ENCODE data around the gene PIGL.
"Not testable (repeated sequence)": the region's sequence is repeated elsewhere in the genome, so short reads cannot be mapped to it uniquely, and the experiment has no call there.

Gene PIGL

DNA sequence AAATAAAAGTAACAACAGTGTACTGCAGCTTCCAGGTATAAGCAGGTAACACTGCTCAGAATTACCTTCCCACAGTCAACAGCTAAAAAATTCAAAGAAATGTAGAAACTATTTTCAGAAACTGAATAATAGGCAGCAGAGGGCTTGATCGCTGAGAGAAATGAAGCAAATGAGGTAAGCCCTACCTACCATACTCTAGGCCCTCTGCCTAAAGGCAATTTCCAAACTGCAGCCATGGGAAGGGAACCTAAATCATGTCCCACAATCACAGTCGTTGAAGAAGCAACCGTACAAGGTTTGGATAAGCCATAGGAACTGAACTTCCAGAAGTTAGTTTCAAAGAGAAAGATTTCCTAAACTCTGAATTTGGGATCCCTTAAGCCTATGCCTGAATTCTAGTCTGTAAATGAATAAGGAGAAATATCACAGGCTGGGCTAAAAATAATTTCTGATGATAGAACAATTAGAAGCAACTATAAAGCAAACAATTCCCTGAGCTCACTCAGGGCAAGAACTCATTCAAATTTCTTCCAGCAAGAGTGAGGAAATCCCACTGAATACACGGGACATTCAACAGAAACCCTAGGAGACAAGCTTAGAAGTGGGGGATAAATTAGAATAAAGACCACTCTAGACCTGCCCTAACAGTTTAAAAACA, 26.2 kb upstream of the PIGL start:
- peaks cover 83% of the 10 kb centered on the region for H3K79me2 ChIP-seq (ENCODE audit: insufficient read depth, low read length)
- no peak overlapping the region for H3K4me2 ChIP-seq (ENCODE audit: low read depth, low read length, poor library complexity, severe bottlenecking)
- no peak overlapping the region for H3K9ac ChIP-seq (ENCODE audit: low read depth, low read length, poor library complexity, severe bottlenecking)
- H3K36me3 ChIP-seq (ENCODE audit: insufficient read depth, low read length): peaks cover 59% of the 10 kb centered on the region
- no peaks in the 10 kb centered on the region for H3F3A ChIP-seq (ENCODE audit: low read depth)
- no peaks in the 10 kb centered on the region for H3K27me3 ChIP-seq (ENCODE audit: insufficient read depth, low read length, poor library complexity, severe bottlenecking)
- no peak for TF ChIP-seq EZH2phosphoT487 (IDR thresholded peaks at IDR 0.05; ENCODE audit: borderline replicate concordance)
- TF ChIP-seq, protein P1, sequence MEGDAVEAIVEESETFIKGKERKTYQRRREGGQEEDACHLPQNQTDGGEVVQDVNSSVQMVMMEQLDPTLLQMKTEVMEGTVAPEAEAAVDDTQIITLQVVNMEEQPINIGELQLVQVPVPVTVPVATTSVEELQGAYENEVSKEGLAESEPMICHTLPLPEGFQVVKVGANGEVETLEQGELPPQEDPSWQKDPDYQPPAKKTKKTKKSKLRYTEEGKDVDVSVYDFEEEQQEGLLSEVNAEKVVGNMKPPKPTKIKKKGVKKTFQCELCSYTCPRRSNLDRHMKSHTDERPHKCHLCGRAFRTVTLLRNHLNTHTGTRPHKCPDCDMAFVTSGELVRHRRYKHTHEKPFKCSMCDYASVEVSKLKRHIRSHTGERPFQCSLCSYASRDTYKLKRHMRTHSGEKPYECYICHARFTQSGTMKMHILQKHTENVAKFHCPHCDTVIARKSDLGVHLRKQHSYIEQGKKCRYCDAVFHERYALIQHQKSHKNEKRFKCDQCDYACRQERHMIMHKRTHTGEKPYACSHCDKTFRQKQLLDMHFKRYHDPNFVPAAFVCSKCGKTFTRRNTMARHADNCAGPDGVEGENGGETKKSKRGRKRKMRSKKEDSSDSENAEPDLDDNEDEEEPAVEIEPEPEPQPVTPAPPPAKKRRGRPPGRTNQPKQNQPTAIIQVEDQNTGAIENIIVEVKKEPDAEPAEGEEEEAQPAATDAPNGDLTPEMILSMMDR (conservative IDR thresholded peaks at IDR 0.05; ENCODE audit: low read length): no peak
- no peaks in the 10 kb centered on the region for H3K4me1 ChIP-seq (ENCODE audit: insufficient read depth, low read length, poor library complexity, severe bottlenecking)
- H3K4me3 ChIP-seq (ENCODE audit: low read length, poor library complexity, severe bottlenecking): no peak overlapping the region
- H3K9me3 ChIP-seq (ENCODE audit: insufficient read depth, low read depth, low read length): no peaks in the 10 kb centered on the region
- H3K9me2 ChIP-seq (replicated peaks; ENCODE audit: low read depth, low read length): no peaks in the 10 kb centered on the region
- no peak overlapping the region for H2AFZ ChIP-seq (ENCODE audit: low read length)
- H4K20me1 ChIP-seq (ENCODE audit: insufficient read depth, low read length, poor library complexity, severe bottlenecking): peaks cover 48% of the 10 kb centered on the region

DNA sequence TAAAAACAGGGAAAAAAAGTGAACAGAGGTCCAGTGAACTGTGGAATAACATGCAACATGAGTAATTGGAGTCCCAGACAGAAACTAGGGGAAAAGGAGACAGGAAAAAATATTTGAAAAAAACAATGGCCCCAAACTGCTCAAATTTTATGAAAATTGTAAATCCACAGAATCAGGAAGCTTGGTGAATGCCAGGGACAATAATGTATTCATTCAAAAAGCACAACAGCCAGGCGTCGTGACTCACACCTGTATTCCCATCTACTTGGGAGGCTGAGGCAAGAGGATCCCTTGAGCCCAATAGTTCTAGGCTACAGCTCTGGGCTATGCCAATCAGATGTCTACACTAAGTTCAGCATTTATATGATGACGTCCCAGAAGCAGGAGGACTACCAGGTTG, 25.4 kb upstream of the PIGL start:
- Histone ChIP-seq H3K4me2 (ENCODE audit: low read depth, low read length, poor library complexity, severe bottlenecking) (no peak overlapping the region), H3F3A (ENCODE audit: low read depth) (no peaks in the 10 kb centered on the region), H3K36me3 (ENCODE audit: insufficient read depth, low read length) (peaks cover 52% of the 10 kb centered on the region), H3K9ac (ENCODE audit: low read depth, low read length, poor library complexity, severe bottlenecking) (no peak overlapping the region), H2AFZ (ENCODE audit: low read length) (no peak overlapping the region), H3K27me3 (ENCODE audit: insufficient read depth, low read length, poor library complexity, severe bottlenecking) (no peaks in the 10 kb centered on the region), H4K20me1 (ENCODE audit: insufficient read depth, low read length, poor library complexity, severe bottlenecking) (peaks cover 48% of the 10 kb centered on the region), H3K4me3 (ENCODE audit: low read length, poor library complexity, severe bottlenecking) (no peak overlapping the region), H3K4me1 (ENCODE audit: insufficient read depth, low read length, poor library complexity, severe bottlenecking) (no peaks in the 10 kb centered on the region), H3K9me3 (ENCODE audit: insufficient read depth, low read depth, low read length) (no peaks in the 10 kb centered on the region), H3K9me2 (replicated peaks; ENCODE audit: low read depth, low read length) (no peaks in the 10 kb centered on the region), H3K79me2 (ENCODE audit: insufficient read depth, low read length) (peaks cover 80% of the 10 kb centered on the region)
- TF ChIP-seq, protein P1 (conservative IDR thresholded peaks at IDR 0.05; ENCODE audit: low read length): no peak
- no peak for TF ChIP-seq EZH2phosphoT487 (IDR thresholded peaks at IDR 0.05; ENCODE audit: borderline replicate concordance)

DNA sequence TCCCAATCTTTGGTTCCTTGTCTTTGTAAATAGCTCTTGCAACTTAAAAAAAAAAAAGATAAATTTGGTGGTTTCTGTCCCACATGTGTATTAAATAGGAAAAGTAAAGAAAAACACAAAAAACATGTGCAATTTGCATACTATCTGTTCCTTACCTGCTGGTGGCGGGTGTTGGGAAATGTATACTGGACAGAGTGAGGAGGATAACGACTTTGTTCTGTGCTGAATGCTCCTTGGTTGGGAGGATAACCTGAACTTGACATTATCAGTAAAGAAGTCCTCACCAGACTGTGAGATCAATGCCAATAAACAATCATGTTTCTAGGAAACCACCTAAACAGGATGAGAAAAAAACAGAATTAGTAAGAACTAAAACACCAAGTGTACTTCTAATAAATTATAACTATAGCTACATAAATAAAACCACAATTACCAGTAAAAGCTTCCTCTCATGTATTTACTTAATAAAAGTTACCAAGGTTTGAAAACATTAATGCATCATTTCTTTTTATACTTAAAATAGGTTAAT, 22.6 kb upstream of the PIGL start:
- Histone ChIP-seq H3K79me2 (ENCODE audit: insufficient read depth, low read length) (peaks cover 82% of the 10 kb centered on the region), H3K36me3 (ENCODE audit: insufficient read depth, low read length) (peaks cover 52% of the 10 kb centered on the region), H4K20me1 (ENCODE audit: insufficient read depth, low read length, poor library complexity, severe bottlenecking) (peaks cover 53% of the 10 kb centered on the region)
- H3K9me2 ChIP-seq (replicated peaks; ENCODE audit: low read depth, low read length); H3K9ac ChIP-seq (ENCODE audit: low read depth, low read length, poor library complexity, severe bottlenecking); H3F3A ChIP-seq (ENCODE audit: low read depth); H3K4me2 ChIP-seq (ENCODE audit: low read depth, low read length, poor library complexity, severe bottlenecking); H3K9me3 ChIP-seq (ENCODE audit: insufficient read depth, low read depth, low read length); H3K27me3 ChIP-seq (ENCODE audit: insufficient read depth, low read length, poor library complexity, severe bottlenecking); H3K4me3 ChIP-seq (ENCODE audit: low read length, poor library complexity, severe bottlenecking); H2AFZ ChIP-seq (ENCODE audit: low read length); H3K4me1 ChIP-seq (ENCODE audit: insufficient read depth, low read length, poor library complexity, severe bottlenecking): not testable (repeated sequence)

DNA sequence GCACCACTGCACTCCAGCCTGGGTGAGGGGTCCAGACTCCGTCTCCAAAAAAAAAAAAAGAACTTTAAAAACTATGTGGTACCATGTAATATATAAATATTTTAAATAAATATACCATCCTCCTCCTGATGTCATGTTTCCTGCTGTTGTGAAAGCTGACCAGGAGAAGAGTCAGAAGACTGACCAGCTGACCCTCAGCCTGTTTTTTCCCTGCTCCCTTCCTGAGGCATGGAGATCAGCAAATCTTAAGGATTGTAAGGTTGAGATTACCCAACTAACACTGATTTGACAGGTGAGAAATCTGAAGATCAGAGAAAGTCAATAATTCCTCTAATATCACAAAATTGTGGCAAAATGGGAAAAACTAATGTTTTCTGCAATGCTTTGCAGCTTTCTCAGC, 19.7 kb upstream of the PIGL start:
- Histone ChIP-seq H4K20me1 (ENCODE audit: insufficient read depth, low read length, poor library complexity, severe bottlenecking) (peaks cover 49% of the 10 kb centered on the region), H3K9me2 (replicated peaks; ENCODE audit: low read depth, low read length) (no peaks in the 10 kb centered on the region), H3K27me3 (ENCODE audit: insufficient read depth, low read length, poor library complexity, severe bottlenecking) (no peaks in the 10 kb centered on the region), H3K4me1 (ENCODE audit: insufficient read depth, low read length, poor library complexity, severe bottlenecking) (peaks cover 13% of the 10 kb centered on the region), H3K4me2 (ENCODE audit: low read depth, low read length, poor library complexity, severe bottlenecking) (no peak overlapping the region), H3F3A (ENCODE audit: low read depth) (no peaks in the 10 kb centered on the region), H3K79me2 (ENCODE audit: insufficient read depth, low read length) (peaks cover 83% of the 10 kb centered on the region), H3K4me3 (ENCODE audit: low read length, poor library complexity, severe bottlenecking) (no peak overlapping the region), H3K9me3 (ENCODE audit: insufficient read depth, low read depth, low read length) (no peaks in the 10 kb centered on the region), H3K9ac (ENCODE audit: low read depth, low read length, poor library complexity, severe bottlenecking) (no peak overlapping the region), H2AFZ (ENCODE audit: low read length) (no peak overlapping the region), H3K36me3 (ENCODE audit: insufficient read depth, low read length) (peaks cover 25% of the 10 kb centered on the region; the same call in 1 of the 2 replicates)
- no peak for TF ChIP-seq EZH2phosphoT487 (IDR thresholded peaks at IDR 0.05; ENCODE audit: borderline replicate concordance)
- TF ChIP-seq, protein P1 (conservative IDR thresholded peaks at IDR 0.05; ENCODE audit: low read length): no peak
